ENCODE data around the gene ENKUR. TPM values are rescaled to one million over a fixed set of nuclear protein-coding genes. Genes with fewer than 3 reads are reported as not detected.

Gene ENKUR
- total RNA-seq, 1 experiment from 2014 or later: 0.17 TPM

GRCh38 chr10:24953675-24954074 is 62.3 kb downstream of the ENKUR start:
- intact Hi-C loops (cut with micrococcal nuclease; ENCODE audit: unreplicated experiment): loop anchor here (5.0 kb wide), 1 partner anchor 231 kb away; the partner anchor contains the start of gene ARHGAP21
- BruUV-seq (replicated peaks): TSS peak; percentile 65
- no peak for DNase-seq (ENCODE audit: low spot score)
- Histone ChIP-seq H3K36me3 (ENCODE audit: insufficient read depth, low read length, poor library complexity, severe bottlenecking) (no peaks in the 10 kb centered on the region), H3K9me3 (ENCODE audit: low read depth, low read length, poor library complexity, severe bottlenecking) (no peaks in the 10 kb centered on the region), H3K4me1 (ENCODE audit: insufficient read depth, low read length, poor library complexity, severe bottlenecking) (peaks cover 23% of the 10 kb centered on the region), H3K27ac (ENCODE audit: low read depth, low read length, poor library complexity, severe bottlenecking) (no peak overlapping the region), H3K4me3 (ENCODE audit: low read depth, low read length, poor library complexity, severe bottlenecking) (no peak overlapping the region), H3K27me3 (replicated peaks; ENCODE audit: insufficient read depth, low read depth, low read length, poor library complexity) (no peaks in the 10 kb centered on the region)
- ChIA-PET POLR2A (ENCODE audit: low non-redundant PET) (no interaction called here), CTCF (interaction anchor here (0.6 kb wide), 3 partner anchors 8 to 92 kb away, joined by 3 to 18 read pairs (median 10); no protein-coding TSS in a partner anchor)
- no peak for TF ChIP-seq CTCF (conservative IDR thresholded peaks at IDR 0.05; ENCODE audit: low read depth, low read length)
- TF ChIP-seq EZH2 (IDR thresholded peaks at IDR 0.05; ENCODE audit: borderline replicate concordance, low read depth, low read length, poor library complexity, severe bottlenecking): no peak

- no peaks in the 10 kb centered on the region for H3K36me3 ChIP-seq (ENCODE audit: insufficient read depth, low read length, poor library complexity, severe bottlenecking)
- H3K4me1 ChIP-seq (ENCODE audit: insufficient read depth, low read length, poor library complexity, severe bottlenecking): peaks cover 23% of the 10 kb centered on the region
- peak overlapping the region; percentile 91 for H3K27ac ChIP-seq (ENCODE audit: low read depth, low read length, poor library complexity, severe bottlenecking)
- H3K9me3 ChIP-seq (ENCODE audit: low read depth, low read length, poor library complexity, severe bottlenecking): no peaks in the 10 kb centered on the region
- no peaks in the 10 kb centered on the region for H3K27me3 ChIP-seq (replicated peaks; ENCODE audit: insufficient read depth, low read depth, low read length, poor library complexity)
- POLR2A ChIA-PET (ENCODE audit: low non-redundant PET): interaction anchor here (0.6 kb wide), 3 partner anchors 17 to 232 kb away, joined by 3 to 4 read pairs (median 4); no protein-coding TSS in a partner anchor
- peak overlapping the region; percentile 57 for H3K4me3 ChIP-seq (ENCODE audit: low read depth, low read length, poor library complexity, severe bottlenecking)
- no peak for TF ChIP-seq EZH2 (IDR thresholded peaks at IDR 0.05; ENCODE audit: borderline replicate concordance, low read depth, low read length, poor library complexity, severe bottlenecking)
- TF ChIP-seq CTCF (conservative IDR thresholded peaks at IDR 0.05; ENCODE audit: low read depth, low read length): peak; percentile 39
- intact Hi-C loops (cut with micrococcal nuclease; ENCODE audit: unreplicated experiment): loop anchor here (5.0 kb wide), 1 partner anchor 231 kb away; the partner anchor contains the start of gene ARHGAP21
- CTCF ChIA-PET: interaction anchor here (0.6 kb wide), 3 partner anchors 9 to 92 kb away, joined by 3 to 18 read pairs (median 10); no protein-coding TSS in a partner anchor
- DNase-seq (ENCODE audit: low spot score): peak; percentile 78
- BruUV-seq (replicated peaks): no TSS peak
These were observed 63.0 kb downstream of the ENKUR start for GRCh38 chr10:24952707-24953645.

- no peaks in the 10 kb centered on the region for H3K36me3 ChIP-seq (ENCODE audit: insufficient read depth, low read length, poor library complexity, severe bottlenecking)
- H3K9me3 ChIP-seq (ENCODE audit: low read depth, low read length, poor library complexity, severe bottlenecking): no peaks in the 10 kb centered on the region
- H3K4me1 ChIP-seq (ENCODE audit: insufficient read depth, low read length, poor library complexity, severe bottlenecking): peaks cover 29% of the 10 kb centered on the region
- peak within 1 kb of the TSS; percentile 91 for H3K27ac ChIP-seq (ENCODE audit: low read depth, low read length, poor library complexity, severe bottlenecking)
- CTCF ChIA-PET: no interaction called here
- peak; percentile 76 for DNase-seq (ENCODE audit: low spot score)
- H3K27me3 ChIP-seq (replicated peaks; ENCODE audit: insufficient read depth, low read depth, low read length, poor library complexity): no peaks in the 10 kb centered on the region
- peak within 1 kb of the TSS; percentile 57 for H3K4me3 ChIP-seq (ENCODE audit: low read depth, low read length, poor library complexity, severe bottlenecking)
- POLR2A ChIA-PET (ENCODE audit: low non-redundant PET): interaction anchor here (1.0 kb wide), 1 partner anchor 85 kb away, joined by 3 read pairs; no protein-coding TSS in a partner anchor
- no TSS peak for BruUV-seq (replicated peaks)
- intact Hi-C loops (cut with micrococcal nuclease; ENCODE audit: unreplicated experiment): loop anchor here (5.0 kb wide), 1 partner anchor 230 kb away; the partner anchor contains the start of gene ARHGAP21
- no peak for TF ChIP-seq EZH2 (IDR thresholded peaks at IDR 0.05; ENCODE audit: borderline replicate concordance, low read depth, low read length, poor library complexity, severe bottlenecking)
- no peak for TF ChIP-seq CTCF (conservative IDR thresholded peaks at IDR 0.05; ENCODE audit: low read depth, low read length)
These were observed 63.7 kb downstream of the ENKUR start, which contains the start of gene PRTFDC1 for GRCh38 chr10:24952143-24952706. TSS of gene PRTFDC1 (minus strand) at chr10:24952606. CDS start at chr10:24952575, 31 bp downstream.

All from A673 (cell line).